Cardiac fibroblast (primary cell): ENCODE measurements around the gene SPECC1.
A peak's percentile ranks its signal among the peaks of the same experiment; 100 is the strongest.

Experiments
- DNase-seq, 2 donors: peaks; one replicate each; pipeline versions ENCODE4 v3.0.0 to v3.0.0-alpha.2; 2010; ENCODE audit warnings: low read depth in 2 of 2
- H3K4me3 ChIP-seq, 2 donors: replicated peaks in 1 of 2; 1 replicate in 1 of 2; 2 replicates in 1 of 2; pipeline ENCODE4 v1.5.1; 2011; ENCODE audit warnings: low read depth in 2 of 2, low read length in 2 of 2, mild to moderate bottlenecking in 2 of 2, moderate library complexity in 1 of 2
- TF ChIP-seq, protein P1 (sequence below): IDR thresholded peaks from one replicate; pipeline ENCODE4 v1.5.1; 2011; ENCODE audit warnings: low read depth, mild to moderate bottlenecking, low read length, inconsistent platforms

Gene SPECC1

DNA sequence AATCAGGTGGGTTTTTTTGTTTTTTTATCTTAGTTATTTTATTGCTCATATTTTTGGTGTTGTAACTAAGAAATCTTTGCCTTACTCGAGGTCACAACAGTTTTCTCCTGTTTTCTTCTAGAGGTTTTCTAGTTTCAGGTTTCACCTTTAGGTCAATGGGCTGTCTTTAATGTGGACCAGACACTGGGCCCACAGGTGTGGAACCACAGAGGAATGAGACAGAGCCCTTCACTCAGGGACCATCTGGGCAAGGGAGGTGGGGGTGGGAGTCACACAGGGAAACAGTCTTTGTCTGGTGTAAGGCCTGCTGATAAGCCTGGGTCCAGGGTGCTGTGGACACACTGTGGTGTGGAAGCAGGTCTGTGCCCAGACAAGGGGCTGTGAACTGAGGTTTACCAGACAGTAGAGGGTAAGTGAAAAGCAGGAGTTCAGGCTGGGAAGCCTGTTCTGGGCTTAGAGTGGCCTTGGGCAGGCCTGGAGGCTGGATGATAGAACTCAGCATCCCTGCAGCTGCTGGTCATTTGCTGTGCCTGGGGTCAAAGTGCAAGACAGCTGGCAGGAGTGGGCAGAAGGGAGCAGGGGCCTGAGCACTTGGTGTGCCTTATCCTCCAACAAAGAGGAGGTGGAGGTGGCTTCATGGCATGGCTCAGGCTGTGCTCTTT is 75.6 kb downstream of the SPECC1 start:
- no peak overlapping the region for H3K4me3 ChIP-seq
- TF ChIP-seq, protein P1, sequence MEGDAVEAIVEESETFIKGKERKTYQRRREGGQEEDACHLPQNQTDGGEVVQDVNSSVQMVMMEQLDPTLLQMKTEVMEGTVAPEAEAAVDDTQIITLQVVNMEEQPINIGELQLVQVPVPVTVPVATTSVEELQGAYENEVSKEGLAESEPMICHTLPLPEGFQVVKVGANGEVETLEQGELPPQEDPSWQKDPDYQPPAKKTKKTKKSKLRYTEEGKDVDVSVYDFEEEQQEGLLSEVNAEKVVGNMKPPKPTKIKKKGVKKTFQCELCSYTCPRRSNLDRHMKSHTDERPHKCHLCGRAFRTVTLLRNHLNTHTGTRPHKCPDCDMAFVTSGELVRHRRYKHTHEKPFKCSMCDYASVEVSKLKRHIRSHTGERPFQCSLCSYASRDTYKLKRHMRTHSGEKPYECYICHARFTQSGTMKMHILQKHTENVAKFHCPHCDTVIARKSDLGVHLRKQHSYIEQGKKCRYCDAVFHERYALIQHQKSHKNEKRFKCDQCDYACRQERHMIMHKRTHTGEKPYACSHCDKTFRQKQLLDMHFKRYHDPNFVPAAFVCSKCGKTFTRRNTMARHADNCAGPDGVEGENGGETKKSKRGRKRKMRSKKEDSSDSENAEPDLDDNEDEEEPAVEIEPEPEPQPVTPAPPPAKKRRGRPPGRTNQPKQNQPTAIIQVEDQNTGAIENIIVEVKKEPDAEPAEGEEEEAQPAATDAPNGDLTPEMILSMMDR, result no peak
- DNase-seq, result no peak

DNA sequence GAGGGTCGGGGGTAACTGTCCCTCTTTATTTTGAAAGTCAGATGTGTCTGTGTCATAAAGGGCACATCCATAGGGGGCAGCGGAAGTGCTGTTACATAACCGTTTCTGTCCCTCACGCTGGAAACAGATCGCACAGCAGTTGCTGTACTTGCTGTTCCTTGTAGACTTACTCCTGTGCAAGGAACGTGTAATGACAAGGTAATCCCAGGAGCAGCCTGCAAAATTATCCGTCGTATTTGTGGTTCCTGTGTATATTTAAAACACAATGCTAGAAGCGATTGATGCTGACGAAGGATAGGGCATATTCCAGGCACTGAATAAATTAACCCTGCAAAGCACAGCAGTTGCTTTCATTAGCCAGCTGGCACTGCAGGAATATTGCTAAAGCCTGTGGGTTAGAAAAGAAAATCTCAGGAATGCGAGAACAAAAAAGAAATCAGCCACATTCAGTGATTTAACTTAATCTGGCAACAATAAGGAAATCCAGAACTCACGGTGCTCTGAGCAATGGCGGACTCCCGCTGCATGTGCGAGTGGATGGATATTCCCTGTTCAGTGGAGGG is 76.2 kb downstream of the SPECC1 start:
- peak in 1 of 2 donors; percentile 41 for DNase-seq
- TF ChIP-seq, protein P1, result no peak
- no peak overlapping the region for H3K4me3 ChIP-seq

DNA sequence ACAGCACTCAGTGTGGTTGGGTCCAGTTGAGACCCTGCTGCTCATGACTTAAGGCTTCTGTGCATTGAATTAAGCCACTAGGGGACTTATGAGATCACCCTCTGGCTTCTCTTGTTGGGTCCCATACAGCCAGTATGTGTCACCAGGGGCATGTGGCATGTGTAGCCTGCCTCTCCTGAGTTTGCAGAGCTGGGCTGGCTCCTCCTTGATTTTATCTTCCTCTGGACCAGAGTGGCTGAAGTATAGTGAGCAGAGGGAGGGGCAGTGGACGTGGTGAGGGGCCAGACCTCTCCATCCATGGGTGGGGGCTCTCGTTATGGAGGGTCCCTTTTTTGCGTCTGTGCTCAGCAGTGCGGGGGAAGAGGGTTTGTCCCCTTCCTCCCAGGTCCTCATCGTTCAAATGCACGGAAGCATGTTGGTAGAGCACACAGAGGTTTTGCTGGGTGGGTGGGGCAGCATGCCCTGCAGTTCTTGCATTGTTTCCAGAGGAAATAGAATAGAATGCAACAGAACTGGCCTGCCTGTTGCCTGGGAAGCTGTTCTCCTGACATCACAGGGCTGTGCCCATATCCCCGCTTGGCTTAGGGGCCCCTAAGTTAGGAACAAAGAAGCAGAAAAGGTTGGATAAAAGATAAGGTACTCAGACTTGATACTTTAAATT is 77.4 kb downstream of the SPECC1 start:
- peak in 1 of 2 donors; percentile 18 for DNase-seq
- no peak overlapping the region for H3K4me3 ChIP-seq
- TF ChIP-seq, protein P1, result no peak

DNA sequence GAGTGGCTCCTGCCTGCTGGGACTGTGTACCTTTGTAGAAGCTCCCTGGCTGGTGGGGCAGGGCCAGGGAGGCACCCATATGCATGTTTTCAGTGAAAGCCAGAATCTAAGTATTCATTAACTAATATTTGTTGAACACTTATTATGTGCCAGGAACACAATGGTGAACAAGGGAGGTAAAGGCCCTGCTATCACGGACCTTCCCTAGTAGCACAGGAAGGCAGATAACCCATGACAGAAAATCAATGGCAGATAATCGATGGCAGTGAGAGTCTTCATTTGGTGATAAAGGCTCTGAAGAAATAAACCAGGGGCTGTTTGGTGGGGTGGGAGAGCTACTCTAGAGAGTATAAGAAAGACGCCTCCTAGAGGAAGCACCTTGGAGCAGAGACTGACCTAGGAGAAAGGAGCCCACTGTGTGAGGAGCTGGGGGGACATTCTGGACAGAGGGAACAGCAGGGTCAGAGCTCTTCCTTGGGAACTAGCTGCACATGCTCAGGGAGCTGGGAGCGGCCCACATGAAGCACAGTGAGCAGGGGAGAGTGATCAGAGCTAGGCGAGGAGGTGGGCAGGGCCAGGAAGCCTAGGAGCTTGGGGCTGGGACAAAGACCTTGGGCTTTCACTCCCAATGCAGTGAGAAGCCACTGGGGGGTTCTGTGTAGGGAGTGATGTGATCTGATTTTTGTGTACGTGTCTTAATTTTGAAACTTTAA is 78.5 kb downstream of the SPECC1 start:
- DNase-seq, result no peak
- TF ChIP-seq, protein P1, result no peak
- no peak overlapping the region for H3K4me3 ChIP-seq

DNA sequence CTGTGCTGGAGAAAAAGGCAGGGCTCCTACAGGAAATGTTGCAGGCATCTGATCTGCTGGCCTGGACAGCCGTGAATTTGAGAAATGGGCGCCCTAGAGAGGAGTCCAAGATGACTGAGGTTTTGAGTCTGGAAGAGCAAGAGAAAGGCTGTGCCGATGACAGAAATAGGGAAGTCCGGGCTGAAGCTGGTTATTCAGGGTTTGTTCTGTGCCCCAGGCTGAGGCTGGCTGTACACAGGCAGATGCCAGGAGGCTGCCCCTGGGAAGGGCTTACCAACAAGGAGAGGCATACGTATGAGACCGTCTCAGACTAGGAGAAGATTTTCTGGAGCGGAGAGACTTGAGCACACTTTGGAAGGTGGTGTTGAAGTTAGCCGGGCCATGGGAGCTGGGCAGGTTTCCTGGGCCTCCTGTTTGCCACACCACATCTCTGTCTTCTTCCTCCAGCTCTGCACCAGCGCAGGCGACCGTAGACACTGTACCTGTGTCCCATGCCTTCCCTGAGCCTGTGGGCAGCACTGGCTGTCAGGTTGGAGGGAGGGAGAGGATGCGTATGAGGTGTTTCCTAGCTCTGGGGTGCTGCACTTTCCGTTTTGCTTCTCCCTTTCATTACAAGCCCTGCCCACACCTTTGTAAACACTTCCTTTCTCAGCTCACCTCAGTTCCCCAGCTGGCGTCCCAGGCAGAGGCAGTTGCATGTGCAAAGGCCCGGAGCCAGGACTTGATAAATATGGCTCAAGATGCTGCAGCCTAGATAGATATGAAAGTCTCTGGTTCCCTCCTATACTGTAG is 80.8 kb downstream of the SPECC1 start:
- no peak overlapping the region for H3K4me3 ChIP-seq
- DNase-seq, result no peak
- TF ChIP-seq, protein P1, result no peak

DNA sequence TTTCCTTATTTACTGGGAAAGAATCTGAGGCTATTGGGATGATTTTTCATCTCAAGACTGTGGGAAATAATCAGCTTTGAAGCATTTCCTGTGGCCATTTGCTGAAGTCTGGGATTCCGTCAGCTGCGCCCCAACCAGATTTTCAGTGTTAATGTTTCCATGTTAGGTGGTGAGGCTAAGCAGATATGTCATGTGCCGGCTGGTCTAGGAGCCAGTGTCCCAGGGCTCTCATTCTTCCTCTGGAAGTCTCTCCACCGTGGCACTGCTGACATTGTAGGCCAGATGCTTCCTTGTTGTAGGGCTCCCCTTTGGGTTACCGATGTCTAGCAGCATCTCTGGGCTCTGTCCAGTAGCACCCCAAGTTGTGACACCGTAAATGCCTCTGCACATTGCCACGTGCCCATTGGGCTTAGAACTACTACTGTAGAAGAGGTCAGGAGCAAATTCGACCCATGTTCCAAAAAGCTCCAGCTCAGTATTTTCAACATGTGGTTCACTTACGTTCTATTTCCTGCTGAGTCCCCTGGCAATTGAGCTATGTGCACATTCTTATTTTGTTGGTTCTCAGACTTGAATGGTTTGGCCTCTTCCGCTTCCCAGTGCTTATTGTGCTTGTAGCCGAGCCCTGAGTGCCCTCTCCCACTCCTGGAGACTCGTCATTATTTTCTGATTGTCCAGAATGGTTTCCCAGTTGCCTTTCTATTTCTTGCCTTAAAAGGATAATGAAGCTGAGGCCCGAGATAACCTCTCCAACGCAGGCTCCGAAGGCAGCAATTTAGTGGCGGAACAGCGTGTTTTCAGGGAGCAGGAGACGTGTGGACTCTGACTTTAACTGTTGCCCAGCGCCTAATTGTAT is 82.2 kb downstream of the SPECC1 start:
- TF ChIP-seq, protein P1, result no peak
- peak; percentile 96 to 97 for DNase-seq
- no peak overlapping the region for H3K4me3 ChIP-seq
